GM12801 (cell line): Measurements from ENCODE around the gene MYO1H.

Experiments
- TF ChIP-seq, protein P1 (sequence below): IDR thresholded peaks from one replicate; pipeline ENCODE4 v1.5.1; 2011; ENCODE audit warnings: control low read depth; ENCODE audit not compliant: insufficient read length; ENCODE audit errors: extremely low read depth

Gene MYO1H

DNA sequence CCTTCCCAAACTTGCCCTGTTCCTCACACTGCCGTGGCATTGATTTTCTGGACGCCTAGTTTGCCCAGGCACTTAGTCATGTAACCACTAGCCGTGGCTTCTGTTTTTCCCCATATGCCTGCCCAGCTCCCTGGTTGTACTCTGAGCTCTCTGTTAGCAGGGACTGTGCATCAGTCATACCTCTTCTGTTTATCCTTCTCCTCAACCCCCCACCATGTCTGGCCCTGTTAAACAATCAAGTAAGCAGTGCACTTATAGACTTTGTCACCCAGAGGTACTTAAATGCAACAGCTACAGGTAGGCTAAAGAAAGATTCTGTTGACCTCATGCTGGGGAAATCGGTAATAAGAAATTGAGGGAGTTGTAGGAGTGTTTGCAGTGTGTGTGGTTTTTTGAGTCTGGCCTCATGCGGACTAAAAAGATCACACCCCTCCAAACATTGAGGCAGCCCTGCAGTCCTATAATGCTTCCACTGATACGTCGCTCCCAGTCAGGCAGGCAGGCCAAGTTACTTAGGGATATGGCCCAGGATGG is 146.7 kb downstream of the MYO1H start:
- TF ChIP-seq, protein P1, sequence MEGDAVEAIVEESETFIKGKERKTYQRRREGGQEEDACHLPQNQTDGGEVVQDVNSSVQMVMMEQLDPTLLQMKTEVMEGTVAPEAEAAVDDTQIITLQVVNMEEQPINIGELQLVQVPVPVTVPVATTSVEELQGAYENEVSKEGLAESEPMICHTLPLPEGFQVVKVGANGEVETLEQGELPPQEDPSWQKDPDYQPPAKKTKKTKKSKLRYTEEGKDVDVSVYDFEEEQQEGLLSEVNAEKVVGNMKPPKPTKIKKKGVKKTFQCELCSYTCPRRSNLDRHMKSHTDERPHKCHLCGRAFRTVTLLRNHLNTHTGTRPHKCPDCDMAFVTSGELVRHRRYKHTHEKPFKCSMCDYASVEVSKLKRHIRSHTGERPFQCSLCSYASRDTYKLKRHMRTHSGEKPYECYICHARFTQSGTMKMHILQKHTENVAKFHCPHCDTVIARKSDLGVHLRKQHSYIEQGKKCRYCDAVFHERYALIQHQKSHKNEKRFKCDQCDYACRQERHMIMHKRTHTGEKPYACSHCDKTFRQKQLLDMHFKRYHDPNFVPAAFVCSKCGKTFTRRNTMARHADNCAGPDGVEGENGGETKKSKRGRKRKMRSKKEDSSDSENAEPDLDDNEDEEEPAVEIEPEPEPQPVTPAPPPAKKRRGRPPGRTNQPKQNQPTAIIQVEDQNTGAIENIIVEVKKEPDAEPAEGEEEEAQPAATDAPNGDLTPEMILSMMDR: no peak

DNA sequence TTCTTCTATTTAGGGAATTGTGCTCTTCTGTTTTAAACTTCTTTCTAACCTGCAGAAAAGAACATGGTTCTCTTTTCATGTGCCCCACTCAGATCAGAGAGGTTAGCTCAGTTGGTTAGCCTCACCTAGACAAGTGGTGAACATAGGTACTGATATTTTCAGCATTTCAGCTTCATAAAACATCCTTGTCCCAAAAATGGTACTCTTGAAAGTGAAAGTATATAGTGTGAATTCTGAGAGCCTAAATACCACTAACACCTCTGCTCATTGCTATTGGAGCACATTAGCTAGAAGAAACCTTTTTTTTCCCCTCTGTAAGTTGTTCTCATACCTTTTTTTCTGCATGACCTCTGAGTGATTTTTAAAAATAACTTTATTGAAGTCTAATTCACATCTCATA is 147.3 kb downstream of the MYO1H start:
- TF ChIP-seq, protein P1: no peak

DNA sequence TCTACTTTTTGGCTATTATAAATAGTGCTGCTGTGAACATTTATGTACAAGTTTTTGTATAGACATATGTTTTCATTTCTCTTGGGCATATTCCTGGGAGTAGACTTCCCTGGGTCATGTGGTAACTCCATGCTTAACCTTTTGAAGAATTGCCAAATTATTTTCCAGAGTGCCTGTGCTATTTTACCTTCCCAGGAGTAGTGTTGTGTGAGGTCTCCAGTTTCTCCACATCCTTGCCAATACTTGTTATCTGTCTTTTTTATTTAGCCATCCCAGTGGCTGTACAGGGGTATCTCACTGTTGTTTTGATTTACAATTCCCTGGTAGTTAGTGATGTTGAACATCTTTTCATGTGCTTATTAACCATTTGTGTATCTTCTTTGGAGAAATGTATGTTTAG is 148.6 kb downstream of the MYO1H start:
- TF ChIP-seq, protein P1: no peak

DNA sequence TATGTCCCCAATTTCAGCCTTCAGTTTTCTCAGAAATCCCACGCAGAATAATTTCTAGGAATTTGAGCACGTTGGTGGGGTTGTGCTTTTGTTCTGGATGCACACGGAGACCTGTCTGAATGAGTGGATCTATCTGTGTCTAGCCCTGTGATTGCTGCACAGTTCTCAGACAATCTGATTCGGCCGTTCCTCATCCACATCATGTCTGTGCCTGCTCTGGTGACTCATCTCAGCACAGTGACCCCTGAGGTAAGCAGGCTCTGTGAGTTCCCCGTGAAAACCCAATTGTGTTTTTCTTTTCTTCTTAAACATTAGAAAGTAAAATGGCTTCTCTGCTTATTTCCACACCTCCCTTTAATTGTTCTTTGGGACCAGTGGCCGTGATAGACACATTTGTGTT is 150.0 kb downstream of the MYO1H start:
- TF ChIP-seq, protein P1: no peak
